Peyer's patch (tissue), 4 donors: ENCODE measurements around the gene PLCH1. TPM values are rescaled to one million over a fixed set of nuclear protein-coding genes. Genes with fewer than 3 reads are reported as not detected.

ENCODE experiments used
- DNase-seq, 3 donors: peaks; one replicate each; pipeline ENCODE4 v3.0.0-alpha.2; 2017 to 2019
- H3K27ac ChIP-seq, 4 donors: fragments of 200-600 bp; sonication (generic); one replicate each; pipeline ENCODE4 v1.5.1; 2016 to 2019
- H3K27me3 ChIP-seq, 2 donors: fragments of 200-600 bp; sonication (generic); one replicate each; pipeline ENCODE4 v1.5.1; 2019
- H3K36me3 ChIP-seq, 3 donors: fragments of 200-600 bp; sonication (generic); one replicate each; pipeline ENCODE4 v1.5.1; 2016 to 2019
- H3K4me1 ChIP-seq, 4 donors: fragments of 200-600 bp; sonication (generic); one replicate each; pipeline ENCODE4 v1.5.1; 2016 to 2019
- H3K4me3 ChIP-seq, 4 donors: fragments of 200-600 bp; sonication (generic); 1 replicate in 3 of 4; 2 replicates in 1 of 4; pipeline ENCODE4 v1.5.1; 2016 to 2019; ENCODE audit warnings: mild to moderate bottlenecking in 1 of 4
- H3K9me3 ChIP-seq, 4 donors: fragments of 200-600 bp; sonication (generic); one replicate each; pipeline ENCODE4 v1.5.1; 2016 to 2019; ENCODE audit warnings: mild to moderate bottlenecking in 1 of 4
- CTCF ChIP-seq, 6 experiments: fragments of 450-650 bp in 4 of 6; fragments of 200-600 bp in 2 of 6; sonication (generic) in 1 of 6; IDR thresholded peaks; one replicate each; pipeline ENCODE4 v1.5.1; 2017 to 2019; ENCODE audit warnings: antibody characterized with exemption in 6 of 6, mild to moderate bottlenecking in 3 of 6, moderate library complexity in 1 of 6
- POLR2A ChIP-seq, 2 donors: fragments of 450-650 bp; IDR thresholded peaks; one replicate each; pipeline ENCODE4 v1.5.1; 2017; ENCODE audit warnings: antibody characterized with exemption in 2 of 2, mild to moderate bottlenecking in 2 of 2, moderate library complexity in 2 of 2
- total RNA-seq, 4 donors: library from RNA; depleted of rRNA; stranded (reverse); fragments of >200 nt; gene quantifications; one replicate each; pipeline ENCODE4 v1.1.0, GENCODE V29; 2016

Gene PLCH1
- total RNA-seq, 4 donors from 2014 or later, result 8.3 to 19.1 (median 12.7) TPM

- H3K4me3 ChIP-seq, result no peak overlapping the region
- no peaks in the 10 kb centered on the region for H3K4me1 ChIP-seq
- H3K27me3 ChIP-seq, result no peaks in the 10 kb centered on the region
- no peak for DNase-seq
- no peaks in the 10 kb centered on the region for H3K36me3 ChIP-seq
- H3K9me3 ChIP-seq, result no peaks in the 10 kb centered on the region
- H3K27ac ChIP-seq, result no peak overlapping the region
- no peak for TF ChIP-seq CTCF (IDR thresholded peaks at IDR 0.05)
- TF ChIP-seq POLR2A (IDR thresholded peaks at IDR 0.05), result no peak
Measured at GRCh38 chr3:155462672-155463071, 282.2 kb downstream of the PLCH1 start.

GRCh38 chr3:155457591-155457990, 287.3 kb downstream of the PLCH1 start:
- Histone ChIP-seq H3K4me1 (no peaks in the 10 kb centered on the region), H3K27ac (no peak overlapping the region), H3K9me3 (no peaks in the 10 kb centered on the region), H3K36me3 (no peaks in the 10 kb centered on the region), H3K4me3 (no peak overlapping the region), H3K27me3 (no peaks in the 10 kb centered on the region)
- DNase-seq, result no peak
- TF ChIP-seq POLR2A (IDR thresholded peaks at IDR 0.05) (no peak), CTCF (IDR thresholded peaks at IDR 0.05) (no peak)

GRCh38 chr3:155455765-155456164, 289.1 kb downstream of the PLCH1 start:
- no peaks in the 10 kb centered on the region for H3K36me3 ChIP-seq
- no peak for DNase-seq
- no peak overlapping the region for H3K4me3 ChIP-seq
- no peaks in the 10 kb centered on the region for H3K4me1 ChIP-seq
- no peaks in the 10 kb centered on the region for H3K27me3 ChIP-seq
- no peak overlapping the region for H3K27ac ChIP-seq
- H3K9me3 ChIP-seq, result no peaks in the 10 kb centered on the region
- no peak for TF ChIP-seq POLR2A (IDR thresholded peaks at IDR 0.05)
- no peak for TF ChIP-seq CTCF (IDR thresholded peaks at IDR 0.05)

GRCh38 chr3:155453512-155453911, 291.4 kb downstream of the PLCH1 start:
- no peaks in the 10 kb centered on the region for H3K9me3 ChIP-seq
- H3K4me1 ChIP-seq, result no peaks in the 10 kb centered on the region
- no peak for DNase-seq
- H3K36me3 ChIP-seq, result no peaks in the 10 kb centered on the region
- no peak for TF ChIP-seq POLR2A (IDR thresholded peaks at IDR 0.05)
- no peak for TF ChIP-seq CTCF (IDR thresholded peaks at IDR 0.05)
- H3K27ac ChIP-seq, result no peak overlapping the region
- no peaks in the 10 kb centered on the region for H3K27me3 ChIP-seq
- H3K4me3 ChIP-seq, result no peak overlapping the region

GRCh38 chr3:155449613-155450267, 295.1 kb downstream of the PLCH1 start:
- no peak overlapping the region for H3K4me3 ChIP-seq
- TF ChIP-seq POLR2A (IDR thresholded peaks at IDR 0.05), result no peak
- DNase-seq, result no peak

GRCh38 chr3:155448531-155448930, 296.3 kb downstream of the PLCH1 start:
- Histone ChIP-seq H3K9me3 (no peaks in the 10 kb centered on the region), H3K36me3 (no peaks in the 10 kb centered on the region), H3K4me3 (no peak overlapping the region), H3K27ac (no peak overlapping the region), H3K4me1 (no peaks in the 10 kb centered on the region), H3K27me3 (no peaks in the 10 kb centered on the region)
- TF ChIP-seq CTCF (IDR thresholded peaks at IDR 0.05) (no peak), POLR2A (IDR thresholded peaks at IDR 0.05) (no peak)
- DNase-seq, result no peak

More at GRCh38 chr3:155449613-155450267, 295.1 kb downstream of the PLCH1 start:
- Histone ChIP-seq H3K36me3 (no peaks in the 10 kb centered on the region), H3K27ac (no peak overlapping the region), H3K9me3 (no peaks in the 10 kb centered on the region), H3K27me3 (no peaks in the 10 kb centered on the region), H3K4me1 (no peaks in the 10 kb centered on the region)
